Liver (tissue), 3 donors: ENCODE results near the gene SLC25A22.

Experiments used
- EGR1 ChIP-seq, 2 donors: IDR thresholded peaks; 2 replicates each; pipeline ENCODE4 v1.6.1; 2016 to 2018; ENCODE audit warnings: antibody characterized with exemption in 2 of 2, low read depth in 2 of 2
- GABPA ChIP-seq, 2 donors: IDR thresholded peaks in 1 of 2; conservative IDR thresholded peaks in 1 of 2; 2 replicates each; pipeline ENCODE4 v1.6.1; 2016; ENCODE audit warnings: antibody characterized with exemption in 2 of 2, mild to moderate bottlenecking in 1 of 2, moderate library complexity in 1 of 2
- HNF4A ChIP-seq, 2 donors: conservative IDR thresholded peaks; 2 replicates each; pipeline ENCODE4 v1.6.1; 2016; ENCODE audit warnings: antibody characterized with exemption in 2 of 2, mild to moderate bottlenecking in 2 of 2
- JUND ChIP-seq, 2 donors: IDR thresholded peaks; 2 replicates each; pipeline ENCODE4 v1.6.1; 2016; ENCODE audit warnings: antibody characterized with exemption in 2 of 2
- NR2F2 ChIP-seq: IDR thresholded peaks from 2 replicates; pipeline ENCODE4 v1.6.1; 2016; ENCODE audit warnings: antibody characterized with exemption
- RAD21 ChIP-seq, 2 donors: IDR thresholded peaks; 2 replicates each; pipeline ENCODE4 v1.6.1; 2016; ENCODE audit warnings: antibody characterized with exemption in 2 of 2, mild to moderate bottlenecking in 2 of 2
- TAF1 ChIP-seq: conservative IDR thresholded peaks from 2 replicates; pipeline ENCODE4 v1.6.1; 2016; ENCODE audit warnings: antibody characterized with exemption, mild to moderate bottlenecking
- YY1 ChIP-seq: IDR thresholded peaks from 2 replicates; pipeline ENCODE4 v1.6.1; 2016; ENCODE audit warnings: antibody characterized with exemption, mild to moderate bottlenecking
- TF ChIP-seq, protein P1 (sequence below): fragments of 150-350 bp; IDR thresholded peaks from 2 replicates; pipeline ENCODE4 v1.5.1; 2017; ENCODE audit warnings: improper control_type of control experiment, low read depth, low read length; ENCODE audit not compliant: missing input control
- TF ChIP-seq, protein P2 (sequence below): IDR thresholded peaks from 2 replicates; pipeline ENCODE4 v1.6.1; 2016; ENCODE audit warnings: antibody characterized with exemption, mild to moderate bottlenecking
- TF ChIP-seq, protein P3 (sequence below): IDR thresholded peaks from 2 replicates; pipeline ENCODE4 v1.6.1; 2016; ENCODE audit warnings: antibody characterized with exemption
- TF ChIP-seq, protein P4 (sequence below): IDR thresholded peaks from 2 replicates; pipeline ENCODE4 v1.6.1; 2016; ENCODE audit warnings: antibody characterized with exemption
- donor health status: healthy.
- donor health status: healthy.

DNA sequence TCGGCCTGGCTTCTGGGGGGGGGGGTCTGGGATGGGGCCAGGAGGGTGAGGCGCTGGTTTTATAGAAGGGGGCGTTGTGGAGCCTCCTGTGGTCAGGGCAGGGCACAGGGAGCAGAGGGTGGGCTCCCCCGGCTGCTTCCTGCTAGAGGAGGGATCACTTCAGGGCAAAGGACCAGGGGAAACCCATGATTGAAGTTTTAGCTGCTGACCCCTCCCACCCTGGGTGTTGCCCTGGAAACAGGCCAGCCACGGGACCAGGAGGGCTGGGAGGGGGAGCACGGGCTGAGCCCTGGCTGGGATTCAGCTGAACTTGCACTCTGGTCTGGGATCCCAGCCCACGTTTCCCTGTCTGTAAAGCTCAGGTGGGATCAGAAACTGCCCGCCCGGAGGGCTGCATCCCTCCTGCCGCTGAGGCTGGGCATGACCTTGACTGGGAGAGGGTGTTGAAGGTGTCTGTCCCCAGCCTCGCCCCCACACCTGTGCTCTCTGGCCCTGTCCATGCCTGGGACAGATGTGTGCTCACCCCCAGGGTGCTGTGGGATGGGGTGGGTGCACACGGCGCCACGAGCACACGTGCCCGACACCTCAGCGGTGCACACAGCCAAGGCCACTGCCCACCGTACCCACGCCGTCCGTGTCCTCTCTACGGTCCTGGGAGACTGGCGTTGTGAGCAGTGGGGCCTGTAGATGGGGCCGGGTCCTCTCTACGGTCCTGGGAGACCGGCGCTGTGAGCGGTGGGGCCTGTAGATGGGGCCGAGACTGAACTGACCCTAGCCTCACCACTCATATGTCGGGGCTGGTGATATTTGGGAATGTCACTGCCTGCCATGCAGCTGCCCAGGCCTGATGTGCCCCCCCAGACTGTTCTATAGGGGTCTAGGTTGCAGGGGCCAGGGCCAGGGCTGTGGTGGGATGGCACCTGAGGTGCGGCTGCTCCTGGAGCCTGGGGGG, 46.9 kb upstream of the SLC25A22 start:
- TF ChIP-seq, protein P1, sequence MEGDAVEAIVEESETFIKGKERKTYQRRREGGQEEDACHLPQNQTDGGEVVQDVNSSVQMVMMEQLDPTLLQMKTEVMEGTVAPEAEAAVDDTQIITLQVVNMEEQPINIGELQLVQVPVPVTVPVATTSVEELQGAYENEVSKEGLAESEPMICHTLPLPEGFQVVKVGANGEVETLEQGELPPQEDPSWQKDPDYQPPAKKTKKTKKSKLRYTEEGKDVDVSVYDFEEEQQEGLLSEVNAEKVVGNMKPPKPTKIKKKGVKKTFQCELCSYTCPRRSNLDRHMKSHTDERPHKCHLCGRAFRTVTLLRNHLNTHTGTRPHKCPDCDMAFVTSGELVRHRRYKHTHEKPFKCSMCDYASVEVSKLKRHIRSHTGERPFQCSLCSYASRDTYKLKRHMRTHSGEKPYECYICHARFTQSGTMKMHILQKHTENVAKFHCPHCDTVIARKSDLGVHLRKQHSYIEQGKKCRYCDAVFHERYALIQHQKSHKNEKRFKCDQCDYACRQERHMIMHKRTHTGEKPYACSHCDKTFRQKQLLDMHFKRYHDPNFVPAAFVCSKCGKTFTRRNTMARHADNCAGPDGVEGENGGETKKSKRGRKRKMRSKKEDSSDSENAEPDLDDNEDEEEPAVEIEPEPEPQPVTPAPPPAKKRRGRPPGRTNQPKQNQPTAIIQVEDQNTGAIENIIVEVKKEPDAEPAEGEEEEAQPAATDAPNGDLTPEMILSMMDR, result no peak
- no peak for TF ChIP-seq GABPA (IDR thresholded peaks at IDR 0.05 in 1 of 2, conservative IDR thresholded peaks at IDR 0.05 in 1 of 2)
- no peak for TF ChIP-seq TAF1
- no peak for TF ChIP-seq YY1
- TF ChIP-seq JUND (IDR thresholded peaks at IDR 0.05), result no peak
- peak in 1 of 2 donors; percentile 20 for TF ChIP-seq HNF4A (conservative IDR thresholded peaks at IDR 0.05)
- TF ChIP-seq, protein P2, sequence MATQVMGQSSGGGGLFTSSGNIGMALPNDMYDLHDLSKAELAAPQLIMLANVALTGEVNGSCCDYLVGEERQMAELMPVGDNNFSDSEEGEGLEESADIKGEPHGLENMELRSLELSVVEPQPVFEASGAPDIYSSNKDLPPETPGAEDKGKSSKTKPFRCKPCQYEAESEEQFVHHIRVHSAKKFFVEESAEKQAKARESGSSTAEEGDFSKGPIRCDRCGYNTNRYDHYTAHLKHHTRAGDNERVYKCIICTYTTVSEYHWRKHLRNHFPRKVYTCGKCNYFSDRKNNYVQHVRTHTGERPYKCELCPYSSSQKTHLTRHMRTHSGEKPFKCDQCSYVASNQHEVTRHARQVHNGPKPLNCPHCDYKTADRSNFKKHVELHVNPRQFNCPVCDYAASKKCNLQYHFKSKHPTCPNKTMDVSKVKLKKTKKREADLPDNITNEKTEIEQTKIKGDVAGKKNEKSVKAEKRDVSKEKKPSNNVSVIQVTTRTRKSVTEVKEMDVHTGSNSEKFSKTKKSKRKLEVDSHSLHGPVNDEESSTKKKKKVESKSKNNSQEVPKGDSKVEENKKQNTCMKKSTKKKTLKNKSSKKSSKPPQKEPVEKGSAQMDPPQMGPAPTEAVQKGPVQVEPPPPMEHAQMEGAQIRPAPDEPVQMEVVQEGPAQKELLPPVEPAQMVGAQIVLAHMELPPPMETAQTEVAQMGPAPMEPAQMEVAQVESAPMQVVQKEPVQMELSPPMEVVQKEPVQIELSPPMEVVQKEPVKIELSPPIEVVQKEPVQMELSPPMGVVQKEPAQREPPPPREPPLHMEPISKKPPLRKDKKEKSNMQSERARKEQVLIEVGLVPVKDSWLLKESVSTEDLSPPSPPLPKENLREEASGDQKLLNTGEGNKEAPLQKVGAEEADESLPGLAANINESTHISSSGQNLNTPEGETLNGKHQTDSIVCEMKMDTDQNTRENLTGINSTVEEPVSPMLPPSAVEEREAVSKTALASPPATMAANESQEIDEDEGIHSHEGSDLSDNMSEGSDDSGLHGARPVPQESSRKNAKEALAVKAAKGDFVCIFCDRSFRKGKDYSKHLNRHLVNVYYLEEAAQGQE, result no peak
- TF ChIP-seq, protein P3, sequence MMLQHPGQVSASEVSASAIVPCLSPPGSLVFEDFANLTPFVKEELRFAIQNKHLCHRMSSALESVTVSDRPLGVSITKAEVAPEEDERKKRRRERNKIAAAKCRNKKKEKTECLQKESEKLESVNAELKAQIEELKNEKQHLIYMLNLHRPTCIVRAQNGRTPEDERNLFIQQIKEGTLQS, result no peak
- TF ChIP-seq RAD21 (IDR thresholded peaks at IDR 0.05), result no peak
- TF ChIP-seq NR2F2, result peak; percentile 51
- TF ChIP-seq, protein P4, sequence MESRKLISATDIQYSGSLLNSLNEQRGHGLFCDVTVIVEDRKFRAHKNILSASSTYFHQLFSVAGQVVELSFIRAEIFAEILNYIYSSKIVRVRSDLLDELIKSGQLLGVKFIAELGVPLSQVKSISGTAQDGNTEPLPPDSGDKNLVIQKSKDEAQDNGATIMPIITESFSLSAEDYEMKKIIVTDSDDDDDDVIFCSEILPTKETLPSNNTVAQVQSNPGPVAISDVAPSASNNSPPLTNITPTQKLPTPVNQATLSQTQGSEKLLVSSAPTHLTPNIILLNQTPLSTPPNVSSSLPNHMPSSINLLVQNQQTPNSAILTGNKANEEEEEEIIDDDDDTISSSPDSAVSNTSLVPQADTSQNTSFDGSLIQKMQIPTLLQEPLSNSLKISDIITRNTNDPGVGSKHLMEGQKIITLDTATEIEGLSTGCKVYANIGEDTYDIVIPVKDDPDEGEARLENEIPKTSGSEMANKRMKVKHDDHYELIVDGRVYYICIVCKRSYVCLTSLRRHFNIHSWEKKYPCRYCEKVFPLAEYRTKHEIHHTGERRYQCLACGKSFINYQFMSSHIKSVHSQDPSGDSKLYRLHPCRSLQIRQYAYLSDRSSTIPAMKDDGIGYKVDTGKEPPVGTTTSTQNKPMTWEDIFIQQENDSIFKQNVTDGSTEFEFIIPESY, result no peak
- no peak for TF ChIP-seq EGR1 (IDR thresholded peaks at IDR 0.05; ENCODE audit: low read depth in 2 of 2)
